Mucosa of gallbladder (tissue), 1 donor: ENCODE measurements around the gene STAC2. TPM values are rescaled to one million over a fixed set of nuclear protein-coding genes. Genes with fewer than 3 reads are reported as not detected.

Experiments used
- DNase-seq: peaks from one replicate; pipeline ENCODE4 v3.0.0-alpha.2; 2020; ENCODE audit warnings: low spot score
- total RNA-seq: library from RNA; stranded (reverse); gene quantifications from one replicate; pipeline ENCODE4 v1.2.1, GENCODE V29; 2021
- donor health status: DM: no; HTN: no; CAD: no.

The STAC2 gene
- total RNA-seq, 1 donor from 2014 or later: 1.3 TPM

- DNase-seq: peak; percentile 40
Measured at GRCh38 chr17:39231591-39232551, 6.1 kb upstream of the STAC2 start.

DNA sequence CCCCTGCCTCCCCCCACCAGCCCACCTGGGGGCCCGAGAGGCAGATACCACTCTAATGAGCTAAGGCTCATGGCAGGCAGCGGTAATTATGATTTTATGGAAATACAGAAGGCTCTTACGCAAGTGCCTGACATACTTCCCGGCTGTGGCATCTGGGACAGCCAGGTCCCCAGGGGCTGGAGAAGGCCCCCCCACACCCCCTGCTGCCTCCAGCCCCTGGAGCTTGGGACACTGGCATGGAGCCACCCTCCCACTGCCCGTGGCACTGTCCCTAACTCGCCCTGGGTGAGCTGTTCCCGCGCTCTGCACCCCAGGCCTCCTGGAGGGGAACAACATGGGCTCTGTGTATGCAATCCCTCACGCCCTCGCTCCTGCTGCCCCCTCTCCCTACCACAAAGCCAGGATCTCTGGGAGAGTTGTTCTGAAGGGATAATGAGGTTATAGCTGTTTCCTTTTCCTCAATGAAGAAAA lies 5.4 kb upstream of the STAC2 start:
- DNase-seq: no peak

DNA sequence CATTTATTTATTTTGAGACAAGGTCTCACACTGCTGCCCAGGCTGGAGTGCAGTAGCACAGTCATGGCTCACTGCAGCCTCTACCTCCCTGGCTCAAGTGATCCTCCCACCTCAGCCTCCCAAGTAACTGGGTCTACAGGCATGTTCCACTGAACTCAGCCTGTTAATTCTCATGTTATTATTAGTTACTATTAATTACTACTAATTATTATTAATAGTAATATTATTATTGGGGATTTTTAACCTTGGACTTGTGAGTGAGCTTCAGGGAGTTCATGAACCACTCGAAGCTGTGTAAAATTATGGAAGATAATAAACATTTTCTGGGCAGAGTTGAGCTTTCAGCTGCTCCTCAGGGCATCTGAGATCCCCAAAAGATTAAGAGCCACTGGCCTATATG lies 4.6 kb upstream of the STAC2 start:
- no peak for DNase-seq

- no peak for DNase-seq
Measured at GRCh38 chr17:39229274-39229913, 3.6 kb upstream of the STAC2 start.

DNA sequence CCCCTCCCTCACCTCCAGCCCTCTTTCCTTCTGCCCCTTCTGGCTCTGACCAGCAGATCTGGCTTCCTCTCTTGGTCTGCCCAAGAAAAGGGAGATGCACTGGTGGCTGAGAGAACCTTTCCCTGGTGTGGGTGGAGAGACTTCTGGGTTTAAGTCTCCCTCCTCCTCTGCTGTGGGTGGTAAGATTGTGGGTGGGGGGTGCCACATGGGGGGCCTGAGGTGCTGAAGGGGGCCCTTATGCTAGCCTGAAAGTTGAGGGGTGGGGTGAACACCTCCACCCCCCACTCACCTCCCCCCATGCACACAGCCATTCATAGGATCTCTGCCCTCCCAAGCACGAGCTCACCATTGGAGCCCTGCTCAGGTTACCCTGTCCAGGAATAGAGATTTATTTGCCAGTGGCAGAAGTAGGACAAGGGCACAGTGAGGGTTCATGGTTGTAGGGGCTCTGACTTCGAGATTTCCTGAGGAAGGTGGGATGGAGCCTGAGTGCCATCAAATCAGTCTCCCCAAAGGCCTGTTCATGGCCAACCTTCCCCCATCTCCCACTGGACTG lies 1.7 kb upstream of the STAC2 start:
- no peak for DNase-seq

DNA sequence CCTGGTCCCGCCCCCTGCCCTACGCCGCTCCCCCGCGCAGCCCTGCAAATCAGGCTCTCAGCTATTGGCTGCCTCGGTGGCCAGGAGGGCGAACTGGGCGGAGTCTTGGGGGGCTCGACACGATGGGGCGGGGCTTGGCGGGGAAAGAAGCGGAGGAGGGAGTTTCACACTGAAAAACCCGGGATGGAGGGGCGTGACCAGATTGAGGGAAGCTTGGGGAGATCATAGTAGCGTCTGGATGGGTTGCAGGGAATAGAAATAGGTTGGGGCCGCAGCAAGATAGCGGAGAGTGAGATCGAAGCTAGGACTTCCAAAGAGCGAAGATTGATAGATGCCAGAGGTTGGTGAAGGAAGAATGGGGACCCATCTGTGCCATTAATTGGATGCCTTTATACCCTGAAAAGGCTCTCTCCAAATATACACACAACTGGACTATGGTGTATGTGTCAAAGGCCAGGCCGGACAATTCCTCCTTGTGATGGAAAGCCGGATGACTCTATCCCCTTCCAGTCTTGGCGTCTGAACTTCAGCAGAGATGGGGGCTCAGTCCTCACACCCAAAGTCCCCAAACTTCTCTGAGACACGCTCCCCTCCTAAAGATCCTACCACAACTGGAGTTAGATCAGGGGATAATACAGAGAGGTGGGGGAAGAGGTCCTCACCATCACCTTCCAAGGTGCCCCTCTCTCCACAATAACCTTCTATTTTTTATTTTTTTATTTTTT lies 376 bp upstream of the STAC2 start:
- DNase-seq: no peak

DNA sequence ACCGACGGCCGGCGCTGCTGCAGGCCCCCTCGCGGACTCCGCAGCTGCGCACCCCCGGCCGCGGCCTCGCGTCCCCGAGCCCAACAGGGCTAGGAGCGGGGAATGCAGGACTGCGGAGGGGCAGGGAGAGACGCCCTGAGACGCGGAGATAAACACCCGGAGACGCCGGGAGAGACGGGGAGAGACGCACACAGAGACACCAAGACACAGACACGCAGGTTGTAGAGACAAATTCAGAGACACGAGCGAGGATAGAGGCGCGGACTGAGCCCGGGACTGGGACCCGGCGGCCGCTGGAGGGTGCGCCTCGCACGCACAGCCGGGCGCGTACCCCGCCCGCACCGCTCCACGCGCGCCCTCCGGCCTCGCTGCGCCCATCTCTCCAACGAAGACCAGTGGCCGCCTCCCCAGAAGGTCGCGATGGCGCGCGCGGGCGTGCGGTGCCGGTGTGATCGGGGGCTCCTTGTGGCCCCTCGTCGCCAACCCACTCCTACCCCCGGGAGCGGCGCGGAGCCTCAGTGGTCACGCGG lies 902 bp downstream of the STAC2 start:
- no peak for DNase-seq

- DNase-seq: no peak
Measured at GRCh38 chr17:39223907-39224777, 1.6 kb downstream of the STAC2 start.

DNA sequence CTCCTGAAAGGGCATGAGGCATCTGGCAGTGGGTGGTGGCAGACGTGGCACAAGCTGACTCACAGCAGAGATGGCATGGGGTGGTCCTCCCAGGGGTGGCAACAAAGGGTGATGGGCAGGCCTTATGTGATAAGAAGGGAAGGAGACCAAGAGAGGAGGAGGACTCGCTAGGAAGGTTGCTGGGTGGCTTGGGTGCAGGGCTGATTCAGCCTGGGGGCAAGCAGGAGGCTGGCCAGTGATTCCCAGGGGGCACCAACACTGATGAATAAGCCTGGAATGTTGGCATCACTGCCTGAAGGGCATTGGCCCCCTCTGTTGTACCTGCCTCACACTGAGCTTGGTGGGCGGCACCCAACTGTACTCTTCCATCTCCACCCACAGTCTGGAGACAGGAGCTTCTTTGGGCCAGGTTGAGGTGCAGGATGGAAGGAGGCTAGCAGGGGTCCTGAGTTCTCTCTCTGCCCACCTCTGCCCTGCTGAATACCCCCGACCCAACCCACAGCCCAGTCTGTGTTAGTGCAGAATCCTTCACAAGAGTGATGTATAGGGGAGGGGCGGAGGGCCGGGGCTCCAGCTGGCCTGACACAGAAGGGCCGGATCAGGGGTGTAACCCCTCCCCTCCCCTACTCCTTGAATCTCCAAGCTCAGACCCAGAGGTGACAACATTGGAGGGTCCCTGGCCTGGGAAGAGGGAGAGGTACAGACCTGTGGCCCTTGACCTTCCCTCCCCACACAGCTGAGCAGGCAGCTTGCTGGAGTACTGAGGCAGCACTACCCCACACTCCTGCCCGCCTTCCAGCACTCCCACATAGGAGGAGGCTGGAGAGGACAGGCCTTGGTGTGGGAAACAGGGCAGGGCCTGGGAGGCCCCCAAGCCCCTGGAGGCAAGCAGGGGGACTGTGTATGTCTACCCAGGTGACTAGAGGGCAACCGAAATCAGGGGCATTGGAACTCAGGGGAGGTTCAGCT lies 2.6 kb downstream of the STAC2 start:
- DNase-seq: no peak

GRCh38 chr17:39222151-39222550 lies 3.6 kb downstream of the STAC2 start:
- DNase-seq: no peak

DNA sequence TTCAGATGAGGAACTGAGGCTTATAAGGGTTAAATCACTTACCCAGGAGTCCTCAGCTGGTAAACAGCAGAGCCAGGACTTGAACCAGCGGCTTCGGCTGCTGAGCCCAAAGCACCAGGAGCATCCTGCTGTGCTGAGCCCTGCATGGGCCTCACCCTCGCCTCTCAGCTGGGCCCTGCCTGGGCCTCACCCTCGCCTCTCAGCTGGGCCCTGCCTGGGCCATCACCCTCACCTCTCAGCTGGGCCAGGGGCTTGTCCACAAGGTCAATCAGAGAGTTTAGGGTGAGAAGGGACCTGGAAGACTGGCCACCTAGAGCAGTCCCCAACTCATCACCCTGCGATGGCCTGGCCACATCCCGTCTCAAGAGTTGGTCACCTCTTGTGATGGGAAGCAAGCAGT lies 4.2 kb downstream of the STAC2 start:
- no peak for DNase-seq

GRCh38 chr17:39219647-39220154 lies 6.0 kb downstream of the STAC2 start:
- DNase-seq: no peak

- DNase-seq: no peak
Measured at GRCh38 chr17:39218906-39219305, 6.8 kb downstream of the STAC2 start.

DNA sequence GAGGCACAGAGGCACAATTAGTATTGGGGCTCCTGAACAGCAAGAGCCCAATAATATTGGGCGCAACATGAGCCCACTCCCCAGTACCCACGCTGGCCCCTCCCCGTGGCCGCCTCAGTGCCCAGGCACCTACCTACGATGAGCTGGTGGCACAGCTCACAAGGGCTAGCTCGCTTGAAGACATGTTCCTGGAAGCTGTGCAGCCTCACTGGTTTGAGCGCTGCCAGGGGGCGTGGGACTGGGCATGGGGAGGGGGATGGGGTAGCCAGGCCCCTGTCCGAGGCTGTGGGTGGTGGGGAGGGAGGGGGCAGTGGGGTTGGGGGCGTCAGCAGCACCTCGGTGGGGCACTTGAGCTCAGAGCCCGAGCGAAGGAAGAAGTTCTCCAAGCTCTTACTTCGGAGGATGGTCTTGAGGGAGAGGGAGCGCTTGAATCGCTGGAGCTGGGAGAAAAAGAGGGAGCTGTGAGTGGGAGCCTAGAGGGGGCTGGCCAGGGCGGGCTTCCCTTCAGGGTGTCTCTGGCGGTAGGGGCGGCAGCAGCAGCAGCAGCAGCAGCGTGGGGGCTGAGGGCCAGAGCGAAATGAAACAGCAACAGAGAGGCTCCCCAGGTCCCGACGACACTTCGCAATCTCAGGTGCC lies 7.9 kb downstream of the STAC2 start:
- DNase-seq: no peak

- no peak for DNase-seq
Measured at GRCh38 chr17:39213852-39214251, 11.9 kb downstream of the STAC2 start.

GRCh38 chr17:39212841-39213480 lies 12.8 kb downstream of the STAC2 start:
- no peak for DNase-seq

DNA sequence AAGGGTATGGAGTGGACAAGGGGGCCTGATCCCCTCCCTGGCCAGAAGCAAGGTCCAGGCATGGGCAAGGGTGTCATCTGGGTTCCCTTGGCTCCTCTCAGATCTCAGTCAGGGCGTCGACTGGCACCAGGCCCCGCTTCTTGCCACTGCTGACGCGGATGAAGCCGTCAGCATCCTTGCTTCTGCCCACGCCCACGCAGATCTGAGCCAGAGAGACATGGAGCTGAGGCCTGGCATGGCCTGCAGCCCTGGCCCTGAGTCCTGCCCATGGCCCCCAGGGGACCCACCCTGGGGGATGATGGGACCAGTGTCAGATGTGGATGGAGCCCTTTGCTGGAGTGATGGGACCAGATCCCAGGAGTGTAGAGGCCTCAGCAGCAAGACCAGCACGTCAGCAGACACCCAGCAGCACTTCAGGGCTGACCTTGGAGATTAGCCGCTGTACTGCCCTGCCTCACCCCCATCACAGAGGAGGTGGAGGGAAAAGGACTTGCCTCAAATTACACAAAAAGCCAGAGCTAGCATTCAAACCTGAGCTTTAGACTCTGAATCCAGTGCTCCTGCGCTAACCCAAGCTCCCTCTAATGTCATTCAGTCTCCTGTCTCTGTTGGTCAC lies 13.4 kb downstream of the STAC2 start:
- no peak for DNase-seq

GRCh38 chr17:39210093-39210434 lies 15.7 kb downstream of the STAC2 start:
- no peak for DNase-seq
